K562 (cell line): ENCODE measurements around the gene ITGB6.

Experiments used
- FOXK1 ChIP-seq: sonication (generic); formaldehyde crosslinking; IDR thresholded peaks from 2 replicates; pipeline ENCODE4 v1.8.0; 2022; ENCODE audit warnings: missing genetic modification reagents, mild to moderate bottlenecking, borderline replicate concordance
- KDM5B ChIP-seq: fragments of 200-600 bp; sonication (generic); IDR thresholded peaks from 2 replicates; pipeline ENCODE4 v1.6.1; 2012; ENCODE audit warnings: low read depth, mild to moderate bottlenecking, moderate library complexity, low read length, control low read depth, inconsistent platforms; ENCODE audit not compliant: insufficient replicate concordance
- NONO ChIP-seq, 2 experiments: fragments of 200-400 bp in 1 of 2; fragments of 450-650 bp in 1 of 2; formaldehyde crosslinking in 1 of 2; IDR thresholded peaks; 2 replicates each; pipeline ENCODE4 v1.6.1; 2017; ENCODE audit warnings: low read depth in 2 of 2, mild to moderate bottlenecking in 2 of 2, moderate library complexity in 2 of 2, low read length in 1 of 2
- PHF8 ChIP-seq: fragments of 200-600 bp; sonication (generic); IDR thresholded peaks from 2 replicates; pipeline ENCODE4 v1.6.1; 2012; ENCODE audit warnings: mixed run types, mild to moderate bottlenecking, inconsistent platforms, low read length, moderate library complexity, borderline replicate concordance
- SIRT6 ChIP-seq: IDR thresholded peaks from one replicate; pipeline ENCODE4 v1.6.1; 2012; ENCODE audit warnings: low read depth, mild to moderate bottlenecking, control low read depth, inconsistent platforms, low read length, moderate library complexity
- SMAD4 ChIP-seq: fragments of 250-450 bp; sonication (Bioruptor Pico); conservative IDR thresholded peaks from 2 replicates; pipeline ENCODE4 v1.8.0; 2021; ENCODE audit warnings: inconsistent platforms, mild to moderate bottlenecking, moderate library complexity
- SMC3 ChIP-seq: conservative IDR thresholded peaks from 2 replicates; pipeline ENCODE4 v1.6.1; 2011; ENCODE audit warnings: low read depth, low read length, improper control_type of control experiment; ENCODE audit not compliant: insufficient read depth
- TAF1 ChIP-seq: IDR thresholded peaks from 2 replicates; pipeline ENCODE4 v1.6.1; 2011; ENCODE audit warnings: mild to moderate bottlenecking, low read length, moderate library complexity; ENCODE audit not compliant: insufficient read depth, control insufficient read depth, severe bottlenecking; ENCODE audit errors: extremely low read depth
- ZNF324 ChIP-seq: fragments of 250-450 bp; sonication (Bioruptor Pico); IDR thresholded peaks from 2 replicates; pipeline ENCODE4 v1.4.0; 2020; ENCODE audit warnings: mild to moderate bottlenecking
- ZNF644 ChIP-seq: fragments of 200-800 bp; sonication (Bioruptor generic); IDR thresholded peaks from 2 replicates; pipeline ENCODE4 v1.6.1; 2016; ENCODE audit warnings: low read depth, missing genetic modification characterization, missing compliant biosample characterization
- TF ChIP-seq, protein P1 (sequence below), 3 experiments: IDR thresholded peaks in 2 of 3; conservative IDR thresholded peaks in 1 of 3; 2 replicates each; pipeline ENCODE4 v1.5.1; 2011 to 2012; ENCODE audit warnings: low read length in 3 of 3, mild to moderate bottlenecking in 3 of 3, control low read depth in 2 of 3, improper control_type of control experiment in 1 of 3, inconsistent platforms in 1 of 3, low read depth in 1 of 3, mixed read lengths in 1 of 3, moderate library complexity in 1 of 3; ENCODE audit not compliant: insufficient read depth in 2 of 3
- TF ChIP-seq, protein P2 (sequence below): sonication (generic); formaldehyde crosslinking; IDR thresholded peaks from 2 replicates; pipeline ENCODE4 v1.8.1; 2022; ENCODE audit warnings: missing genetic modification reagents
- TF ChIP-seq, protein P3 (sequence below): sonication (generic); formaldehyde crosslinking; IDR thresholded peaks from 2 replicates; pipeline ENCODE4 v1.8.0; 2022; ENCODE audit warnings: missing genetic modification reagents, mild to moderate bottlenecking, borderline replicate concordance

DNA sequence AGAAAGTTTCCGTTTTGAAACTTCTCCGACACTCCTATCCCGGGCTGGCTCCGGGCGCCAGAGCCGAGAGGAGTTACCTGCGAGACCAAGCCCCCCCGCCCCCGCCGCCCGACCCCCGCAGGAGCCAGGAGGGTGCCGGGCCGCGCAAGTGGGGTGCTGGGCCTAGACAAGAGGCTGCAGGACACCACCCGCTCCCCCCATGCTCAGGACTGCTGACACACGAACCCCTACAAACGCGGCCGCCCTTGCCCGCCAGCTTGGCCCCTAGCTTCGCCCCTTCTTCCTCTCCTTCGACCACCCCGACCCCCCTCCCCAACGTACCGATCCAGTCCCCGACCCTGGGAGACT is 138.2 kb downstream of the ITGB6 start:
- TF ChIP-seq SMC3: no peak
- TF ChIP-seq, protein P1, sequence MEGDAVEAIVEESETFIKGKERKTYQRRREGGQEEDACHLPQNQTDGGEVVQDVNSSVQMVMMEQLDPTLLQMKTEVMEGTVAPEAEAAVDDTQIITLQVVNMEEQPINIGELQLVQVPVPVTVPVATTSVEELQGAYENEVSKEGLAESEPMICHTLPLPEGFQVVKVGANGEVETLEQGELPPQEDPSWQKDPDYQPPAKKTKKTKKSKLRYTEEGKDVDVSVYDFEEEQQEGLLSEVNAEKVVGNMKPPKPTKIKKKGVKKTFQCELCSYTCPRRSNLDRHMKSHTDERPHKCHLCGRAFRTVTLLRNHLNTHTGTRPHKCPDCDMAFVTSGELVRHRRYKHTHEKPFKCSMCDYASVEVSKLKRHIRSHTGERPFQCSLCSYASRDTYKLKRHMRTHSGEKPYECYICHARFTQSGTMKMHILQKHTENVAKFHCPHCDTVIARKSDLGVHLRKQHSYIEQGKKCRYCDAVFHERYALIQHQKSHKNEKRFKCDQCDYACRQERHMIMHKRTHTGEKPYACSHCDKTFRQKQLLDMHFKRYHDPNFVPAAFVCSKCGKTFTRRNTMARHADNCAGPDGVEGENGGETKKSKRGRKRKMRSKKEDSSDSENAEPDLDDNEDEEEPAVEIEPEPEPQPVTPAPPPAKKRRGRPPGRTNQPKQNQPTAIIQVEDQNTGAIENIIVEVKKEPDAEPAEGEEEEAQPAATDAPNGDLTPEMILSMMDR (IDR thresholded peaks at IDR 0.05 in 2 of 3, conservative IDR thresholded peaks at IDR 0.05 in 1 of 3; ENCODE audit: insufficient read depth in 2 of 3, low read depth in 1 of 3, low read length in 3 of 3): no peak
- no peak for TF ChIP-seq TAF1
- no peak for TF ChIP-seq NONO (IDR thresholded peaks at IDR 0.05; ENCODE audit: low read depth in 2 of 2, low read length in 1 of 2)
- no peak for TF ChIP-seq SIRT6
- TF ChIP-seq, protein P2, sequence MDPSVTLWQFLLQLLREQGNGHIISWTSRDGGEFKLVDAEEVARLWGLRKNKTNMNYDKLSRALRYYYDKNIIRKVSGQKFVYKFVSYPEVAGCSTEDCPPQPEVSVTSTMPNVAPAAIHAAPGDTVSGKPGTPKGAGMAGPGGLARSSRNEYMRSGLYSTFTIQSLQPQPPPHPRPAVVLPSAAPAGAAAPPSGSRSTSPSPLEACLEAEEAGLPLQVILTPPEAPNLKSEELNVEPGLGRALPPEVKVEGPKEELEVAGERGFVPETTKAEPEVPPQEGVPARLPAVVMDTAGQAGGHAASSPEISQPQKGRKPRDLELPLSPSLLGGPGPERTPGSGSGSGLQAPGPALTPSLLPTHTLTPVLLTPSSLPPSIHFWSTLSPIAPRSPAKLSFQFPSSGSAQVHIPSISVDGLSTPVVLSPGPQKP (CRISPR knock-in tag): no peak
- no peak for TF ChIP-seq PHF8
- no peak for TF ChIP-seq KDM5B
- TF ChIP-seq ZNF324 (CRISPR knock-in tag): no peak
- TF ChIP-seq FOXK1: no peak
- no peak for TF ChIP-seq SMAD4 (CRISPR knock-in tag)
- TF ChIP-seq ZNF644 (tag): no peak
- TF ChIP-seq, protein P3, sequence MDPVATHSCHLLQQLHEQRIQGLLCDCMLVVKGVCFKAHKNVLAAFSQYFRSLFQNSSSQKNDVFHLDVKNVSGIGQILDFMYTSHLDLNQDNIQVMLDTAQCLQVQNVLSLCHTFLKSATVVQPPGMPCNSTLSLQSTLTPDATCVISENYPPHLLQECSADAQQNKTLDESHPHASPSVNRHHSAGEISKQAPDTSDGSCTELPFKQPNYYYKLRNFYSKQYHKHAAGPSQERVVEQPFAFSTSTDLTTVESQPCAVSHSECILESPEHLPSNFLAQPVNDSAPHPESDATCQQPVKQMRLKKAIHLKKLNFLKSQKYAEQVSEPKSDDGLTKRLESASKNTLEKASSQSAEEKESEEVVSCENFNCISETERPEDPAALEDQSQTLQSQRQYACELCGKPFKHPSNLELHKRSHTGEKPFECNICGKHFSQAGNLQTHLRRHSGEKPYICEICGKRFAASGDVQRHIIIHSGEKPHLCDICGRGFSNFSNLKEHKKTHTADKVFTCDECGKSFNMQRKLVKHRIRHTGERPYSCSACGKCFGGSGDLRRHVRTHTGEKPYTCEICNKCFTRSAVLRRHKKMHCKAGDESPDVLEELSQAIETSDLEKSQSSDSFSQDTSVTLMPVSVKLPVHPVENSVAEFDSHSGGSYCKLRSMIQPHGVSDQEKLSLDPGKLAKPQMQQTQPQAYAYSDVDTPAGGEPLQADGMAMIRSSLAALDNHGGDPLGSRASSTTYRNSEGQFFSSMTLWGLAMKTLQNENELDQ (CRISPR knock-in tag): no peak
